Measurements from ENCODE around the gene LTB4R2. TPM values are rescaled to one million over a fixed set of nuclear protein-coding genes. Genes with fewer than 3 reads are reported as not detected.
"Not testable (repeated sequence)": the region's sequence is repeated elsewhere in the genome, so short reads cannot be mapped to it uniquely, and the experiment has no call there.

LTB4R2 gene
- total and polyA plus RNA-seq, 7 donors = 0.08 to 2.3 (median 0.96) TPM

- H3K36me3 ChIP-seq (ENCODE audit: insufficient read depth in 1 of 2, low read depth in 1 of 2) = peaks cover 0 to 4% of the 10 kb centered on the region in 2 donors
- ATAC-seq = no peak
- WGBS, 3 donors = 87 to 88% (median 88%) methylated on average over 5 of the region's 5 CpGs
These were observed 15.1 kb downstream of the LTB4R2 start for GRCh38 chr14:24325041-24325530.

GRCh38 chr14:24325963-24326362, 16.0 kb downstream of the LTB4R2 start:
- Histone ChIP-seq H3K27ac (no peak overlapping the region), H3K27me3 (ENCODE audit: insufficient read depth in 3 of 3, low read length in 2 of 3) (no peaks in the 10 kb centered on the region), H3K4me1 (no peaks in the 10 kb centered on the region), H3K36me3 (ENCODE audit: insufficient read depth in 1 of 2, low read depth in 1 of 2) (no peaks in the 10 kb centered on the region), H3K9me3 (no peaks in the 10 kb centered on the region), H3K4me3 (no peak overlapping the region)
- intact Hi-C loops (cut with DNase I) = no loop called here
- no peak for TF ChIP-seq CTCF (IDR thresholded peaks at IDR 0.05)
- ATAC-seq = no peak
- WGBS, 3 donors = 73 to 81% (median 78%) methylated on average over 9 of the region's 9 CpGs
- DNase-seq = no peak

More at GRCh38 chr14:24325041-24325530, 15.1 kb downstream of the LTB4R2 start:
- H3K4me3 ChIP-seq = no peak overlapping the region
- no peak for DNase-seq
- no peak for TF ChIP-seq CTCF (IDR thresholded peaks at IDR 0.05)
- no peaks in the 10 kb centered on the region for H3K27me3 ChIP-seq (ENCODE audit: insufficient read depth in 3 of 3, low read length in 2 of 3)
- intact Hi-C loops (cut with DNase I) = no loop called here
- H3K4me1 ChIP-seq = no peaks in the 10 kb centered on the region
- no peak overlapping the region for H3K27ac ChIP-seq
- no peaks in the 10 kb centered on the region for H3K9me3 ChIP-seq

- intact Hi-C loops (cut with DNase I) = no loop called here
- no peaks in the 10 kb centered on the region for H3K36me3 ChIP-seq (ENCODE audit: insufficient read depth in 1 of 2, low read depth in 1 of 2)
These were observed 17.4 kb downstream of the LTB4R2 start for GRCh38 chr14:24327303-24327702.

GRCh38 chr14:24327914-24328313, 18.0 kb downstream of the LTB4R2 start:
- 1 to 5% (median 2%) methylated on average over 7 to 9 of the region's 9 CpGs for WGBS, 3 donors
- peak; percentile 61 for TF ChIP-seq CTCF (IDR thresholded peaks at IDR 0.05)
- H3K4me3 ChIP-seq; H3K27me3 ChIP-seq (ENCODE audit: insufficient read depth in 3 of 3, low read length in 2 of 3); H3K36me3 ChIP-seq (ENCODE audit: insufficient read depth in 1 of 2, low read depth in 1 of 2); H3K9me3 ChIP-seq; H3K4me1 ChIP-seq; intact Hi-C loops (cut with DNase I); H3K27ac ChIP-seq; ATAC-seq: not testable (repeated sequence)
- peak; percentile 46 to 77 for DNase-seq

More at GRCh38 chr14:24327303-24327702, 17.4 kb downstream of the LTB4R2 start:
- TF ChIP-seq CTCF (IDR thresholded peaks at IDR 0.05) = no peak
- Histone ChIP-seq H3K4me1 (peaks cover 1% of the 10 kb centered on the region), H3K4me3 (no peak overlapping the region), H3K9me3 (no peaks in the 10 kb centered on the region), H3K27ac (no peak overlapping the region), H3K27me3 (ENCODE audit: insufficient read depth in 3 of 3, low read length in 2 of 3) (no peaks in the 10 kb centered on the region)
- WGBS, 3 donors = 69 to 86% (median 78%) methylated on average over 2 of the region's 2 CpGs
- ATAC-seq = no peak
- DNase-seq = no peak

- WGBS, 3 donors = 86 to 90% (median 89%) methylated on average over 11 to 12 of the region's 12 CpGs
- H3K9me3 ChIP-seq = no peaks in the 10 kb centered on the region
These were observed 19.2 kb downstream of the LTB4R2 start for GRCh38 chr14:24329073-24329663.

More at GRCh38 chr14:24329073-24329663, 19.2 kb downstream of the LTB4R2 start:
- TF ChIP-seq CTCF (IDR thresholded peaks at IDR 0.05) = no peak
- intact Hi-C loops (cut with DNase I) = no loop called here
- no peak for ATAC-seq
- H3K27me3 ChIP-seq (ENCODE audit: insufficient read depth in 3 of 3, low read length in 2 of 3) = peaks cover 0 to 12% (median 0%) of the 10 kb centered on the region in 3 donors
- no peak overlapping the region for H3K4me3 ChIP-seq
- H3K27ac ChIP-seq = no peak overlapping the region
- peaks cover 8% of the 10 kb centered on the region for H3K4me1 ChIP-seq
- DNase-seq = no peak
- H3K36me3 ChIP-seq (ENCODE audit: insufficient read depth in 1 of 2, low read depth in 1 of 2) = no peaks in the 10 kb centered on the region
